Measurements from ENCODE around the gene APLN. TPM values are rescaled to one million over a fixed set of nuclear protein-coding genes. Genes with fewer than 3 reads are reported as not detected.

Gene APLN
- total RNA-seq, 2 experiments from 2014 or later = 0.17 to 0.25 TPM

DNA sequence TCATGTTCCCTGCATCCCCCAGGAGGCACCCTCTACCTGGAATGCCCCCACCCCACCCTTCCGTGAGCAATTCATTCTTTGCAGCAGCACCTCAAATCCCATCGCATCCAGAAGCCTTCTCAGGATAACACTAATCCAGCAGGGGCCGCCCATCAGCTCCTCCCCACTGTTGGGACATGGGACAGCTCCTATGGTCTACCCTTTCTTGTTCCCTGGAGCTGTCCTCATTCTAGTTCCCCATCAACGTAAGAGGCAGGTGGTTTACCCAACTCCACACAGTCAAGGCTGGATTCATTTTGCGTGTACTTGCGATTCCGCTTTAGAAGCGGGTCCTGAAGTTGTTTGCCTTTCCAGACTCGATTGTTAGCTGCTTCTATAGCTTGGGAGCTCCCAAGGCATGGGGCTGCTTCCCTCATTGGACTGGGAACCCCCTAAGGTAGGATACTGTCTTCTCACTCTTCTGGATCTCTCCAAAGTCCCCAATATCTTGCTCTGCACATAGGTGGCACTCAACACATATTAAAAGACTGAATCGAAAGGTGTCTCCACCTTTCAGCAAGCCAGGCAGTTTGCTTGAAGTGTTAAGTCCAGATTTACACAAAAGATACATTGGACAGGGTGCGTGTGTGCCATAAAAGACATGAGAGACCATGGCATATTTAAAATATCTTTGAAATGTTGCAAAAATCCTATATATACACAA lies 942 bp upstream of the APLN start:
- peaks cover 21% of the 10 kb centered on the region for H3K27me3 Mint-ChIP-seq
- ChIA-PET CTCF (interaction anchor here (1.2 to 2.0 kb wide), 2 partner anchors 154 to 168 kb away, joined by 3 to 5 read pairs; no protein-coding TSS in a partner anchor), POLR2A (no interaction called here)
- no peaks in the 10 kb centered on the region for H3K9me3 Mint-ChIP-seq
- H3K4me1 Mint-ChIP-seq = peaks cover 12% of the 10 kb centered on the region
- DNase-seq = peak; percentile 29
- no peak overlapping the region for H3K27ac Mint-ChIP-seq
- H3K4me3 Mint-ChIP-seq = peak overlapping the region; percentile 47
- no peaks in the 10 kb centered on the region for H3K36me3 Mint-ChIP-seq (ENCODE audit: low read depth)

GRCh38 chrX:129653971-129654651 lies 645 bp downstream of the APLN start:
- H3K27ac Mint-ChIP-seq = no peak overlapping the region
- peak overlapping the region; percentile 55 for H3K4me3 Mint-ChIP-seq
- DNase-seq = no peak
- CTCF ChIA-PET = interaction anchor here (2.0 kb wide), 1 partner anchor 169 kb away, joined by 5 read pairs; no protein-coding TSS in a partner anchor
- H3K27me3 Mint-ChIP-seq = peaks cover 21% of the 10 kb centered on the region
- H3K9me3 Mint-ChIP-seq = no peaks in the 10 kb centered on the region
- H3K4me1 Mint-ChIP-seq = peaks cover 12% of the 10 kb centered on the region
- POLR2A ChIA-PET = no interaction called here
- H3K36me3 Mint-ChIP-seq (ENCODE audit: low read depth) = no peaks in the 10 kb centered on the region

DNA sequence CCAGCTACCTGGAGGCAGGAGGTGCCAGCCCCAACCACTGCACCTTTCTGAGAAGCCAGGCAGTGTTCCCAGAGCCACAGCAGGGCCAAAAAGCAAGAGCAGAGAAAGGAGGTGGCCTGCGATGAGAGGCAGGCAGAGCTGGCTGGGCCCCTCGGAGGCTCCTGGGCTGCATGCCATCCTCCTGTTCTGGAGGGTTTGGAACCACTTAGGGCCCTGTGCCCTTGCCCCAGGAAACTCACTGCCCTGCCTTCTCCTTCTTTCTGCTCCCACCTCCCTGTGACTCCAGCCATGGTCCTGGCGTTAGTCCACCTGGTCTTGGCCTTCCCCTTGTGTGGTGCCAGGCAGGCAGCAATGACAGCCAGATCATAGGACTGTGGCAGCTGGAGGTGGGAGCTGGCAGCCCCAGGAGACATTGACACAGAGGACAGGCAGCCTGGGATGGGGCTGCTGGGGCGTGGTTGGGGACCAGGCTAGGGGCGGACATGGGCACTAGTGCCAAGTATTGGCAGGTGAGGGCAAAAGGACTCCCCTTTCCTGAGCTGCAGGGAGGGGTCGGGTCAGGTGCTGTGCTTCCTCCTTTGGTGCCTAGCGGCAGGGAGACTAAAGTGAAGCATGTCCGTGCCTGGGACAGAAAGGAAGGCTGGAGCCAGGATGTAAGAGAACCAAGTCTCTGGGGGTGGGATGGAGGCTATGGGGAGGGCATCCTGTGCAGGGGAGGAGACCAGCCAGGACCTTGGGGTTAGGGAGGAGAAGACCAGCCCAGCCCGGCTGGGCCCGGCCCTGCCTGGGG lies 1.4 kb downstream of the APLN start:
- Mint-ChIP-seq H3K27me3 (peaks cover 21% of the 10 kb centered on the region), H3K27ac (no peak overlapping the region), H3K9me3 (no peaks in the 10 kb centered on the region), H3K4me3 (peak overlapping the region; percentile 55), H3K36me3 (ENCODE audit: low read depth) (no peaks in the 10 kb centered on the region), H3K4me1 (peaks cover 12% of the 10 kb centered on the region)
- ChIA-PET CTCF (no interaction called here), POLR2A (no interaction called here)
- no peak for DNase-seq

DNA sequence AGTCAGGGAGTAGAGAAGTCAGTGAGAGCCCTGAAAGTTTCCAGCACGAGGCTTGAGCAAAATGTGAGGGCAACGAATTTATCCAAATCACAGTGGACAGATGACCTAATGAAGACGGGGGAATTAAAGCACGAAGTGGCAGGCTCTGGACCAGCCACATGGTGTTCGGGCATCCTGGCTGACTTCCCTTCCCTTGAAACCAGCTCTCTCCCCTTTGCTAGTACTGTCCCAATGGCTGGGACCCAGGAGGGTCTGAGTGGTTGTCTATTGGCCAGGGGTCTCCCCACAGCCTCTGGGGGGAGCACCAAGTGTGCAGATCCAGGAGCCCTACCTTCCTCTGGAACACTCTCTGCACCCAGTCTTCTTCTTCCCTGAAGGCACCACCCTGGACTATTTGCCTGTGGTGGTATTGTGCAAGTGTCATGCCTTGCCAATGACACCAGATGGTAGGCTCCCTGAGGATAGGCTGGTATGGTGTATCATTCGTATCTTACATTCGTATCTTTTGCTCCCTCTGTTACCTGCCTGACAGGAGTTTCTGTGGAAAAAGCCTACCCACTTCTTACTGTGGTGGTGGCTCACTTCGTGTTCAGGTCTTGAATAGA lies 2.1 kb downstream of the APLN start:
- DNase-seq = no peak
- Mint-ChIP-seq H3K4me3 (no peak overlapping the region), H3K9me3 (no peaks in the 10 kb centered on the region), H3K4me1 (peaks cover 12% of the 10 kb centered on the region), H3K27me3 (peaks cover 21% of the 10 kb centered on the region), H3K27ac (no peak overlapping the region), H3K36me3 (ENCODE audit: low read depth) (no peaks in the 10 kb centered on the region)
- ChIA-PET POLR2A (no interaction called here), CTCF (no interaction called here)

DNA sequence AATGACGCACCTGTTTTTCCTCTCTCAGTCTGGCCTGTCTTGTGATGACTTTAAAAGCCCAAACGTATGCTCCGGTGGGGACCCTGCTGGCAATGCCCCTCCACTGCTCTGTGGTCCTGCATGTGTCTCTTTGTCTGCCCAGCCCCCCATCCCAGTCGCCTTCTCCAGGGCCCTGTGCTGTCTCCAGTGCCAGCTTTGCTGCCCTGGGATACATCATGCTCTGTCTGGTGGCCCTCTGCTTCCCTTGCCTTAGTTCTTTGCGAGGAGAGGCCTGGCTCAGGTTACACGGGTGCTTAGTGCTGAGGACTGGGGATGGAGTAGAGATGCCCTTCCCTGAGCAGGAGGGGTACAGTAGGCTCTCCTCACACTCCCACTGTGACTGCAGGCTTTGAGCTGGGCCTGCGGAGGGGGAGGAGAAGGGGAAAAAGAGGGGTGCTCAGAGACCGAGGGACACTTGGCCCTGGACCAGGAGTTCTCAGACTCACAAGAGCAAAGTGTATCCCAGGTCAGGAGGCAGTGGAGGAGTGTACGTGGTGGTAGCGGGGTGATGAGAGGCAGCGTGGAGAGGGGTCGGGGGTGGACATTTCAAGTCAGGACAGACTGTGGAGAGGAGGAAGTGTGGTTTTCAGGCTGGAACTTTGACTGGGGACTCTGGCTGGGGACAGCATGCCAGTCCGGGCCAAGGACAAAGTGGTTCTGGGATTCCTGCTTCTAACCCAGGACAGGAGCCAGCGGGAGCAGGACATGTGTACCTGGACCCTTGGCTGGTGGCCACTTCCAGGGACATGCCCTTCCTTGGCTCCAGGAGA lies 2.8 kb downstream of the APLN start:
- DNase-seq = no peak
- ChIA-PET CTCF (no interaction called here), POLR2A (no interaction called here)
- H3K4me3 Mint-ChIP-seq = no peak overlapping the region
- H3K4me1 Mint-ChIP-seq = peaks cover 12% of the 10 kb centered on the region
- no peaks in the 10 kb centered on the region for H3K36me3 Mint-ChIP-seq (ENCODE audit: low read depth)
- no peaks in the 10 kb centered on the region for H3K9me3 Mint-ChIP-seq
- H3K27me3 Mint-ChIP-seq = peaks cover 21% of the 10 kb centered on the region
- no peak overlapping the region for H3K27ac Mint-ChIP-seq

DNA sequence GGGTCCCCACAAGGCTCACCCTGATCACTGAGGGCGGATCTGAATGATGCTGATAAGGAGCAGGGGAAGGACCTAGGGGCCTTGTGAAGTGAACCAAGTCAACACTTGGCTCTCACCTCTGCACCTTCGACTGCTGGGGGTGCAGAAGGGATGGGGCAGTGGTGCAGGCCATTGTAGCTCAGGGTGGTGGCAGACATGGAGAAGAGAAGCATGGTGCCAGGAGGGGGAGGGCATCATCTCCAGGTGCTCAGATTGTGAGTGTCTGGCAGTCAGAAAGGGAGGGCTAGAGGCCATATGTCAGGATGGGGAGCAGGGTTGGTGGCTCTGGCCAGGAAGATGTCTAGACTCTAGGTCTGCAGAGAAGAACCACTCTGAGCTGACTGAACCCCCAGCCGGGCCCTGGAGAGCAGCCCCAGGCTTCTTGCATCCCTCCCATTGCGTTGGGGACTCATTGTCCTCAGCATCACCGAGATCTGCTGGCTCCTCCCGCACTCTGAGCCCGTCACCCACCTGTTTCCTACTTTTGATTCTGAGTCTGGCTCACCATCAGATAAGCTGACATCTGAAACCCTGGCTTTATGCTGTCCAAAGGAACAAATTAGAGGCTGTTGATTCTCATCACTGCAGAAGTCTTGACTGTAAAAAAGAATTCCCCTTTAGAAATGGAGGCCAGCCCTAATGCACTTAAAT lies 3.8 kb downstream of the APLN start:
- Mint-ChIP-seq H3K4me3 (no peak overlapping the region), H3K36me3 (ENCODE audit: low read depth) (no peaks in the 10 kb centered on the region), H3K9me3 (no peaks in the 10 kb centered on the region), H3K27me3 (peaks cover 21% of the 10 kb centered on the region), H3K4me1 (peaks cover 12% of the 10 kb centered on the region), H3K27ac (no peak overlapping the region)
- POLR2A ChIA-PET = no interaction called here
- CTCF ChIA-PET = no interaction called here
- DNase-seq = no peak

- CTCF ChIA-PET = no interaction called here
- Mint-ChIP-seq H3K4me3 (no peak overlapping the region), H3K4me1 (peaks cover 4% of the 10 kb centered on the region), H3K27ac (no peak overlapping the region), H3K9me3 (no peaks in the 10 kb centered on the region), H3K36me3 (ENCODE audit: low read depth) (no peaks in the 10 kb centered on the region), H3K27me3 (peaks cover 14% of the 10 kb centered on the region)
- DNase-seq = no peak
- POLR2A ChIA-PET = no interaction called here
These were observed 4.5 kb downstream of the APLN start for GRCh38 chrX:129650183-129650689.

GRCh38 chrX:129649268-129650182 lies 5.2 kb downstream of the APLN start:
- POLR2A ChIA-PET = no interaction called here

GRCh38 chrX:129648514-129649267 lies 6.1 kb downstream of the APLN start:
- no peak for DNase-seq
- ChIA-PET CTCF (interaction anchor here (1.1 to 3.1 kb wide), 2 partner anchors 13 to 175 kb away, joined by 3 to 10 read pairs; no protein-coding TSS in a partner anchor), POLR2A (no interaction called here)
- Mint-ChIP-seq H3K27me3 (peaks cover 13% of the 10 kb centered on the region), H3K36me3 (ENCODE audit: low read depth) (no peaks in the 10 kb centered on the region), H3K4me3 (no peak overlapping the region), H3K27ac (no peak overlapping the region), H3K9me3 (no peaks in the 10 kb centered on the region), H3K4me1 (peaks cover 4% of the 10 kb centered on the region)

More at GRCh38 chrX:129649268-129650182, 5.2 kb downstream of the APLN start:
- no peak for DNase-seq
- H3K4me3 Mint-ChIP-seq = no peak overlapping the region
- no peaks in the 10 kb centered on the region for H3K9me3 Mint-ChIP-seq
- H3K4me1 Mint-ChIP-seq = peaks cover 4% of the 10 kb centered on the region
- H3K27me3 Mint-ChIP-seq = peaks cover 14% of the 10 kb centered on the region
- CTCF ChIA-PET = interaction anchor here (1.1 to 3.1 kb wide), 2 partner anchors 13 to 174 kb away, joined by 3 to 10 read pairs; no protein-coding TSS in a partner anchor
- no peaks in the 10 kb centered on the region for H3K36me3 Mint-ChIP-seq (ENCODE audit: low read depth)
- no peak overlapping the region for H3K27ac Mint-ChIP-seq

Data from activated CD4-positive, alpha-beta T cell treated with anti-CD3 and anti-CD28 coated beads, Interleukin-2, amount 10 ng/mL, durations not matched to agents 7 days and 5 days (primary cell).